DMS153 treated with DMSO at 0.1 percent for 48 hours (cell line): ENCODE results near the gene WASF2.
"Not testable (repeated sequence)": the region's sequence is repeated elsewhere in the genome, so short reads cannot be mapped to it uniquely, and the experiment has no call there.

Experiments used
- DNase-seq: peaks from one replicate; lab custom pipeline; 2025; ENCODE audit not compliant: unreplicated experiment; lab: John Stamatoyannopoulos, UW

Gene WASF2

GRCh38 chr1:27489973-27490741 is at the start of gene WASF2:
Gene WASF2 (minus strand): TSS chr1:27490167. CDS start chr1:27428890, 61,277 bp downstream.
- DNase-seq: peak; percentile 98

- DNase-seq: no peak
These were observed 48.8 kb upstream of the WASF2 start for GRCh38 chr1:27538793-27539192.

- not testable (repeated sequence) for DNase-seq
These were observed 48.3 kb upstream of the WASF2 start for GRCh38 chr1:27538305-27538676.

DNA sequence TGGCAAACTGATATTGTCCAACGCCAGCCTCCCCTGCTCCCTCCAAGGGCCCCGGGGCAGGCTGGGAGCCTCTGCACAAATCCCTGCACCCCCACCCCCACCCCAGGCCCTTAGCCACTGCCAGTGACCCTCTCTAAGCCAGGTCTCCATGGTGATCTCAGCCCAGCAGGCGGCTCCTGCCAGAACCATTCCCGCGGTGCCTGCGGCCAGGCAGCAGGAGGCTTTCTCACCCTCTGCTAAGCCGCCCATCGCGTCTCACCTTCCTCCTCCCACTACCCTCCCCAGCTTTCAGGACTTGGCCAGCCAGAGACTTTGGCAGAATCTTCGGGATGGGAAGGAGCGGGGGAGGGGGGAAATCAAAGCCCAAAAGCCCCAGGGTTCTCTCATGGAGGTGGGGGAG is 46.8 kb upstream of the WASF2 start:
- DNase-seq: no peak

- no peak for DNase-seq
These were observed 46.2 kb upstream of the WASF2 start for GRCh38 chr1:27536010-27536757.

- DNase-seq: no peak
These were observed 45.4 kb upstream of the WASF2 start for GRCh38 chr1:27535386-27535785.

- DNase-seq: no peak
These were observed 42.2 kb upstream of the WASF2 start for GRCh38 chr1:27531959-27532685.

DNA sequence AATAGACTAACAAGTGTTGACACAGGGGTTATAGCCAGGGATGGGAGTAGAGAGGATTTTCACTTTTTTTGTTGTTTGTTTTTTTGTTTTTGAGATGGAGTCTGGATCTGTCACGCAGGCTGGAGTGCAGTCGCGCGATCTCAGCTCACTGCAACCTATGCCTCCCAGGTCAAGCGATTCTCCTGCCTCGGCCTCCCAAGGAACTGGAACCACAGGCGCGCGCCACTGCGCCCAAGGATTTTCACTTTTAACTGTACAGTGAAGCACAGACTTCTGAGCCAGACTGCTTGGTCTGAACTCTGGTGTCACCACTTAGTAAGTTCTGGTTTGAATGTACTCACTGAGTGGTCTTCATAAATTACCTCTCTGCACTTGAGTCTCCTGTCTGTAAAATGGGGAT is 40.2 kb upstream of the WASF2 start:
- no peak for DNase-seq

- DNase-seq: peak; percentile 10
These were observed 39.7 kb upstream of the WASF2 start for GRCh38 chr1:27529704-27530018.

DNA sequence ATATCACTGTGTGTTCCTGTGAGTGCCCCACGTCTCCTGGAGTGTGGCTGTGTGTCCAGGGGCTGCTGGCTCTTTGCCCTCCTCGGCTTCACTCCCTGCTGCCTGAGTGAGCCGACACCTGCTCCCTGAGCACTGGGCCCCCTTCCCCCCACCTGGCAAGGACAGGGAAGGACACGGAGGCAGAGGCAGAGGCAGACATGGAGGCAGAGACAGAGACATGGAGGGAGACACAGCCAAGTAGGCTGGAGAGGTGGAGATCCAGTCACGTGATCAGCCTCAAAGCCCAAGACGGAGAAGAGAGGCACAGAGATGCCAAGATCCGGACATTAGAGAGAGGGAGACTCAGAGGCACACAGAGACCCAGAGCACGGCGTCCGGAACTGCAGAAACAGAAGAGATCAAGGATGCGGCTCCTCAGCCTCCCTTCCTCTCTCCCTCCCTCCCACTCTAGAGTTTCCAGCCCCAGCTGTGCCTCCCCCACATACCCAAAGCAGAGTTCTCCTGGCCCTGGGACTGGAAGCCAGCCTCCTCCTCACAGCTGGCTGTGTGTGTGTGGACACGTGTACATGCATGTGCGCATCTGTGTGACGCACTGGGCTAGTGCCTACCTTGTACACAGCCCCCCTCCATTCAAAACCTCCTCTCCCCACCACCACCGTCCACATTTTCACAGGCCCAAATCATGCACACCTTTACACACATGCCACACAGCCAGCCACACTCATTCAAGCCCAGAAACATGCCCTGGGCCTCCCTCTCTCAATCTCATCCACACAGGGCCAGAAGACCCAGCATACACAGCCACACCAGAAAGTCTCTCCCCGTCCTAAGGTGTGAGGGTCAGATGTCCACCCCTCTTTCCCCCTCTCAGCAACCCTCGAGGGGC is 39.1 kb upstream of the WASF2 start:
- no peak for DNase-seq

GRCh38 chr1:27527890-27528817 is 38.2 kb upstream of the WASF2 start:
- DNase-seq: peak; percentile 96

DNA sequence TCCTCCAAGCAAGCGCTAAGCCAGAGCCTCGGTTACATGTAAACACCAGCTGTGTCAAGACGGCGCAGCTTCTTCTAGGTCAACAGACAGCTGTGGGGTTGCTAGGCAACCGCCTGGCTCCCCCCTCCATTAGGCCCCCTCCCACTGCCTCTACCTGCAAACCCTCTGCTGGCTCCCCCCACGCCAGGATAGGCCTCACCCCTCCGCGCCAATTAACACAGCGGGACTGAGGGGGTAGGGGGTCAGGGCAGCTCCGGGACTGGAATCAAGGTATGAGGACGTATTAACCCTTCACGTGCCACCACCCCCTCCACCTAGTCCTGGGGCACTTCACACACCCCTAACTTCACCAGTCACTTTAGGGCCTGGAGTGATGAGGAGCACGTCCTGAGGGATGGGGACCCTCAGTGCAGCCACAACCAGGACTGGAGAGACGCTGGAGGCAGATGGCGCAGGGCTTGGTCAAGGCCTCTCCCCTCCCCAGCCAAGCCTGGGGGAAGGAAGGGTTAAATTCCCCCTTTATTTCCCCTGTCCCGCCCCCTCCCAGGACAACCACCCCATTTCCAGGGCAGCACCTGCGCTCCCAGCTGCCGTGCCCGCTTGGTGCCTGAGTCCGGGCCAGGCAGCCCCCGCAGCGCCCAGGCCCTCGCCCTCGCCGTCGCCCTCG is 37.4 kb upstream of the WASF2 start:
- peak; percentile 95 for DNase-seq

DNA sequence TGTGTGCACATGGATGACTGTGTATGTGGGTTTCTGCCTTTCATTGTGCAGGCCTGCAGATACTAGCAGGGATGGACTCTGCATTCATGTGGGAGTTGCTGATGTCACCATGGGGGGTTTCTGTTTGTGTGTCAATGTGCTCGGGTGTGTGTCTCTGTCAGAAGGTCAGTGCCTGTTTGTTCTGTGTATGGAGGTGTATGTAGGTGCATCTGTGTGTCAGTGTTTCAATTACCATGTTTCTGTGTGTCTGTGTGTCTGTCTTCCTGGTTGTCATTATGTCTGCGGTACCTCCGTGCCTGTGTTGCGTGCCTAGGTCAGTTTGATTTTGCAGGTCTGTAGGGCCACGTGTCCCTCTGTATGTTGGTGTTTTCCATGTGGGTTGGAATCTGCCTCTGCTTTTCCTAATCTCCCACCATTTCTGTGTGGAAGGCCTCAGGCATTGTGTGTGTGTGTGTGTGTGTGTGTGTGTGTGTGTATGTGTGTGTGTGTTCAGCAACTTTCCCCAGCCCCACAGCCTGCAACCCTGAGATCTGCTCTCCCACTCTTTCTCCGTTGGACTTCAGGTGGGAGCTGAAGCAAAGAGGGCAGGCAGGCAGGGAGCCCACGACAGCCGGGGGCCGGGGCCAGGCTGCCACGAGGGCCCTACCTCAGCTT is 36.7 kb upstream of the WASF2 start:
- no peak for DNase-seq

DNA sequence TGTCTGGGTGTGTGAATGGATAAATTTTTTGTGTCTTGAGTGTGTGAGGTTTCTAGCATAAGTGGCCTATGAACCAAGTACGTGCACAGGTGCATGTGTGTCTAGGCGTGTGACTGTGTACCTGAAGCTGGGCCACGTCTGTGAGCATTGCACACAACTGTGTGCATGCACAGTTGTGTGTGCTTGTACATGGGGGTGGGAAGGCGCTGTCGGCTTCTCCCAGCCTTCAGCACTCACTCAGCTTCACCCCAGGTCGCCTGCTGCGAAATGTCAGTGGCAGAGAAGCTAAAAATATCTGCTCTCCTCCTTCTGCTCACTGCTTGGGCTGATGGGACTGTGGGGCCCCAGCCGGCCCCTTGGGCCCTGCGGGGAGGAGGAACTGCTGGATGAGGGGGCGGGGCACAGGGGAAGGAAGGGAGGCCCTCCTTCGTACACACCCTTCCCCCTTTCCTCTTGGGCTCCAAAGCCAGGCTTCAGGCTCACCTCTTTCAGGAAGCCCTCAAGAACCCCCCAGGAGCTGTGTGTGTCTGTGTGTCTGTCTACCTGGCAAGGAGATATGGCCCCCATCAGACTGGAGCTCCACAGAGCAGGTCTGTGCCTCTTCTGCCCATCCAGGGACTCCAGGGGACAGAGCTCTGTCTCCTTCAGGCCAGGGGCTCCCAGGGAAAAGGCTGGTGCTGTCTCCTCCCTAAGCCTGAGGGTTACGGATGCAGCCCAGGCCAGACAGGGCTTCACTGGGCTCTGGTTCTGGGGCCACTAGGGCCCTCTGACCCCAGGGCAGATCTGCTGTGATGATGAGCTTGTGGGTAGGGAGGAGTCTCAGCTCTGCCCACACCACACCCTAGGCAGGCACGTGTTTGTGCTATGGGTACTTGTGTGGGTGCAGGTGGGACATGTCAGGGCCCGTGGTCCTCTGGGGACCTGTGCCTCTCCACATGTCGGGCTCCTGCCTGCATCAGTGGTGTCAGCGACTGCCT is 35.6 kb upstream of the WASF2 start:
- peak; percentile 35 for DNase-seq

- DNase-seq: no peak
These were observed 33.5 kb upstream of the WASF2 start for GRCh38 chr1:27523337-27524020.

DNA sequence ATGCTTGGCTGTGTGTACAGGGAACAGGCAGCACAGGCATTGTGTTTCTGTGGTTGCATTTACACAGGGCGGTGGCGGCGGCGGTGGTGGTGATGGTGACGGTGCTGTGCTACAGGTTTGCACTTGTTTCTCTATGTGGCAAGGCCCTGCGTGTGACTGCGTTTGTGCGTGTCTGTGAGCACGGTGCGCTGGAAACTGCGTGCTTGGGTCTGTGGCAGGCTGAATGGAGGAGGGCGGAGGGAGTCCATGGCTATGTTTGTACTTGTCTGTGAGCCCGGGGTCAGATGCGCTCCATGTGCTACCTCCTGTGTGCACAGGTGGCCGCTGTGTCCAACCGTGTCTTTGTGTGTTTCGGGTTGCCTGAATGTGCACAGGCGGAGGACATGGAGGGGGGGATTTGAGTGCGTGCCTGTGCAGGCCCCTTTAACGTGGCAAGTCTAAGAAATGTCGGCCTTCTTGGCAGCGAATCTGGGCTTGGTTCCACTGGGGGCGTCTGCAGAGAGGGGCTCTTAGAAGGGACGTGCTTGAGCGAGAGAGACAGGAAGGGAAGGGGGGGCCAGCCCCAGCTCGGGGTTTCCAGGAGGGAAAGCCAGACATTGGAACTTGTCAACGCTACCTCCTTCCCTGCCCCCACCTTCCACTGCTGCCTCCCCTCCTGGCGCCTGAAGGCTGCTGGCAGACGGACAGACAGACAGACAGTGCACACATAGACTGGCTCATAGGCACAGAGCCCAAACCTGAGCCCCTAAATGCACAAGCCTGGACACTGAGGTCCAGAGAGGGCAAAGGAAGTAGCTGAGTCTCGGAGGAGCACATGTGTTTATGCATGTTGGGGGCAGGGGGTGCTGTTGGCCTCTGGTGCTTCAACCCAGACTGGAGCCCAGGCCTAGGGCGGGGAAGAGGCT is 32.7 kb upstream of the WASF2 start:
- peak; percentile 81 for DNase-seq
